Astrocyte (in vitro differentiated cells and primary cell): Measurements from ENCODE around the gene GAS2. TPM values are rescaled to one million over a fixed set of nuclear protein-coding genes. Genes with fewer than 3 reads are reported as not detected.

Experiments used
- DNase-seq: peaks from one replicate; pipeline ENCODE4 v3.0.0-alpha.2; 2010; ENCODE audit warnings: low read depth
- FAIRE-seq: peaks from 2 replicates; lab custom pipeline; 2011; peaks lifted over from hg19 to GRCh38; lab: Jason Lieb, UNC
- H2AFZ ChIP-seq: 2 replicates; pipeline ENCODE4 v1.6.0; 2012; ENCODE audit warnings: low read depth, low read length, inconsistent platforms
- H3K27ac ChIP-seq: 2 replicates; pipeline ENCODE4 v1.5.1; 2011; ENCODE audit warnings: low read depth, low read length, inconsistent platforms
- H3K27me3 ChIP-seq: 2 replicates; pipeline ENCODE4 v1.6.0; 2011; ENCODE audit warnings: low read length, inconsistent platforms; ENCODE audit not compliant: insufficient read depth
- H3K36me3 ChIP-seq: 2 replicates; pipeline ENCODE4 v1.5.1; 2011; ENCODE audit warnings: low read length, inconsistent platforms; ENCODE audit not compliant: insufficient read depth
- H3K4me1 ChIP-seq: 2 replicates; pipeline ENCODE4 v1.5.1; 2011; ENCODE audit warnings: low read length, inconsistent platforms; ENCODE audit not compliant: insufficient read depth
- H3K4me2 ChIP-seq: 2 replicates; pipeline ENCODE4 v1.6.0; 2012; ENCODE audit warnings: low read length, inconsistent platforms
- H3K4me3 ChIP-seq: 2 replicates; pipeline ENCODE4 v1.5.1; 2011; ENCODE audit warnings: low read depth, mild to moderate bottlenecking, low read length, inconsistent platforms; ENCODE audit not compliant: insufficient read depth
- H3K79me2 ChIP-seq: 2 replicates; pipeline ENCODE4 v1.6.0; 2012; ENCODE audit warnings: mild to moderate bottlenecking, low read length, inconsistent platforms; ENCODE audit not compliant: insufficient read depth
- H3K9ac ChIP-seq: 2 replicates; pipeline ENCODE4 v1.6.0; 2012; ENCODE audit warnings: mild to moderate bottlenecking, low read length, inconsistent platforms
- H3K9me3 ChIP-seq: 2 replicates; pipeline ENCODE4 v1.5.1; 2012; ENCODE audit warnings: low read depth, mild to moderate bottlenecking, low read length, inconsistent platforms; ENCODE audit not compliant: insufficient read depth
- H4K20me1 ChIP-seq: 2 replicates; pipeline ENCODE4 v1.6.0; 2012; ENCODE audit warnings: low read length, inconsistent platforms; ENCODE audit not compliant: insufficient read depth
- H3K27ac Mint-ChIP-seq: one replicate; pipeline ENCODE4 v1.8.0; 2021; ENCODE audit warnings: mild to moderate bottlenecking, mixed read lengths; ENCODE audit not compliant: unreplicated experiment
- H3K27me3 Mint-ChIP-seq: one replicate; pipeline ENCODE4 v1.8.0; 2021; ENCODE audit warnings: low read depth, mixed read lengths; ENCODE audit not compliant: unreplicated experiment
- H3K36me3 Mint-ChIP-seq: one replicate; pipeline ENCODE4 v1.8.0; 2021; ENCODE audit warnings: low read depth, mixed read lengths; ENCODE audit not compliant: unreplicated experiment
- H3K4me1 Mint-ChIP-seq: one replicate; pipeline ENCODE4 v1.8.0; 2021; ENCODE audit warnings: low read depth, mixed read lengths; ENCODE audit not compliant: unreplicated experiment
- H3K4me3 Mint-ChIP-seq: one replicate; pipeline ENCODE4 v1.8.0; 2021; ENCODE audit warnings: mild to moderate bottlenecking, moderate library complexity, mixed read lengths; ENCODE audit not compliant: unreplicated experiment
- H3K9me3 Mint-ChIP-seq: one replicate; pipeline ENCODE4 v1.8.0; 2021; ENCODE audit warnings: mild to moderate bottlenecking, mixed read lengths; ENCODE audit not compliant: unreplicated experiment
- EZH2 ChIP-seq: IDR thresholded peaks from 2 replicates; pipeline ENCODE4 v1.6.1; 2012; ENCODE audit warnings: mild to moderate bottlenecking, low read length, inconsistent platforms; ENCODE audit not compliant: insufficient read depth
- total RNA-seq: library from RNA; stranded (reverse); gene quantifications from 2 replicates; pipeline ENCODE4 v1.2.1, GENCODE V29; 2021
- TF ChIP-seq, protein P1 (sequence below): IDR thresholded peaks from 2 replicates; pipeline ENCODE4 v1.5.1; 2011; ENCODE audit warnings: low read depth, mild to moderate bottlenecking, inconsistent platforms, low read length, moderate library complexity; ENCODE audit not compliant: insufficient read depth

The GAS2 gene
- total RNA-seq, 1 donor from 2014 or later, result 1.5 TPM

DNA sequence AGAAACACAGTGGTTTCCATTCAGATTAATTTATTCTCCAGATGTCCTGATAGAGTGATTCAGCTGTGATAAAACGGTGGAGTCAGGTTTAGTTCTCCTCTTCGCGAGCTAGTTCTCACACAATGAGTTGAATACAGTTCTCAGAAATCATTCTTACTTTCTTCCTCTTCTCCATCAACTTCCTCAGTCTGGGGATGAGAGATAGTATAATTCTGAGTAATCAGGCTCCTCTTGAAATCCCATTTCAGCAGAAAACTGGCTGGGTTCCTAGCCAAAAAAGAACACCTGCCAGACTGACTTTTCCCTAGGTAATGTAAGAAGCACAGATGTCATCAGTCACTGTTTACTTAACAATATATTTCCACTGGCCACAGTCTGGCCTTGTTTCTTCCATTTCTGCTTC lies 86.5 kb downstream of the GAS2 start:
- H3K36me3 Mint-ChIP-seq, result no peaks in the 10 kb centered on the region
- no peaks in the 10 kb centered on the region for H3K79me2 ChIP-seq

DNA sequence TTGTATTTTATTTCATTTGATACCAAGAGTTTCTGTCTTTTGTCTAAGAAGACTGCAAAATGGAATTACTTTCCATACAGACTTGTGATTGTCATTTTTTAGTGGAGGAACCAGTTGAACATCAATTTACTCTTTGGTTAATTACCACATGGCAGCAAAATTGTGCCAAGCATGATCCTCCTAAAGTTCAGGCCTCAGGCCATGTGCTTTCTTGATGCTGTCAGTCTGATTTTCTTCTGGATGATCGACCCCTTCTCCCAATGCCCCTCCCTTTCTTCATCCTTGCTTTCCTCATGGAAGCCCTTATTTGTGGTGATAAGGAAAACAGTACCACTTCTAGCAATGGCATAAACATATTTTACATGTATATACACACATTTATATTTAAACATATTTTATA lies 87.0 kb downstream of the GAS2 start:
- H3K9me3 Mint-ChIP-seq, result no peaks in the 10 kb centered on the region
- Histone ChIP-seq H3K36me3 (no peaks in the 10 kb centered on the region), H3K9me3 (no peaks in the 10 kb centered on the region), H3K4me3 (no peak overlapping the region), H3K9ac (no peak overlapping the region), H4K20me1 (no peaks in the 10 kb centered on the region), H3K27ac (no peak overlapping the region), H3K79me2 (no peaks in the 10 kb centered on the region), H3K4me2 (no peak overlapping the region), H3K27me3 (no peaks in the 10 kb centered on the region), H2AFZ (no peak overlapping the region), H3K4me1 (no peaks in the 10 kb centered on the region)
- no peaks in the 10 kb centered on the region for H3K4me1 Mint-ChIP-seq
- no peak overlapping the region for H3K27ac Mint-ChIP-seq
- no peaks in the 10 kb centered on the region for H3K27me3 Mint-ChIP-seq
- FAIRE-seq (no peak), DNase-seq (no peak)
- H3K4me3 Mint-ChIP-seq, result no peak overlapping the region
- TF ChIP-seq EZH2, result no peak
- TF ChIP-seq, protein P1, sequence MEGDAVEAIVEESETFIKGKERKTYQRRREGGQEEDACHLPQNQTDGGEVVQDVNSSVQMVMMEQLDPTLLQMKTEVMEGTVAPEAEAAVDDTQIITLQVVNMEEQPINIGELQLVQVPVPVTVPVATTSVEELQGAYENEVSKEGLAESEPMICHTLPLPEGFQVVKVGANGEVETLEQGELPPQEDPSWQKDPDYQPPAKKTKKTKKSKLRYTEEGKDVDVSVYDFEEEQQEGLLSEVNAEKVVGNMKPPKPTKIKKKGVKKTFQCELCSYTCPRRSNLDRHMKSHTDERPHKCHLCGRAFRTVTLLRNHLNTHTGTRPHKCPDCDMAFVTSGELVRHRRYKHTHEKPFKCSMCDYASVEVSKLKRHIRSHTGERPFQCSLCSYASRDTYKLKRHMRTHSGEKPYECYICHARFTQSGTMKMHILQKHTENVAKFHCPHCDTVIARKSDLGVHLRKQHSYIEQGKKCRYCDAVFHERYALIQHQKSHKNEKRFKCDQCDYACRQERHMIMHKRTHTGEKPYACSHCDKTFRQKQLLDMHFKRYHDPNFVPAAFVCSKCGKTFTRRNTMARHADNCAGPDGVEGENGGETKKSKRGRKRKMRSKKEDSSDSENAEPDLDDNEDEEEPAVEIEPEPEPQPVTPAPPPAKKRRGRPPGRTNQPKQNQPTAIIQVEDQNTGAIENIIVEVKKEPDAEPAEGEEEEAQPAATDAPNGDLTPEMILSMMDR, result no peak
- H3K36me3 Mint-ChIP-seq, result no peaks in the 10 kb centered on the region

More for the DNA sequence above, 86.5 kb downstream of the GAS2 start:
- FAIRE-seq (no peak), DNase-seq (no peak)
- Histone ChIP-seq H3K4me3 (no peak overlapping the region), H3K9ac (no peak overlapping the region), H3K4me2 (no peak overlapping the region), H3K36me3 (no peaks in the 10 kb centered on the region), H3K4me1 (no peaks in the 10 kb centered on the region), H2AFZ (no peak overlapping the region), H4K20me1 (no peaks in the 10 kb centered on the region), H3K27me3 (no peaks in the 10 kb centered on the region), H3K27ac (no peak overlapping the region), H3K9me3 (no peaks in the 10 kb centered on the region)
- H3K4me3 Mint-ChIP-seq, result no peak overlapping the region
- no peak overlapping the region for H3K27ac Mint-ChIP-seq
- no peaks in the 10 kb centered on the region for H3K4me1 Mint-ChIP-seq
- TF ChIP-seq, protein P1, result no peak
- no peak for TF ChIP-seq EZH2
- H3K27me3 Mint-ChIP-seq, result no peaks in the 10 kb centered on the region
- no peaks in the 10 kb centered on the region for H3K9me3 Mint-ChIP-seq

DNA sequence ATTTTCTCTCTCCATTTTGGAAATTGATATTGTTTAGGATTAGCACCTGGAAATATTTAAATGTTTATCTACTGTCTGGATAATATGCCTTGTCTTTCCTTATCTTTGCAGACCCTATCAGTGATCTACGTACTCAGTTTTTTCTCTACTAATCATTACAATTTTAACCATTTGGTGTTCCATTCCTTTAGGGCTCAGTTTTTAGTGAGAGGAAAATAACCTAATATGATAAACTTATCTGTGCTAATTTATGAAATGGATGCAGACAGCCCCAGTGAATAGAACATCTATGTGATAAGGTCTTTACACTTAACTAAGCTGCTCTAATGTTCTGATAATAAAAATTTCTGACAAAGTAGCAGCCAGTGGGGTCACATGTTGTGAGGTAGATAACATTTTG lies 94.7 kb downstream of the GAS2 start:
- Histone ChIP-seq H3K27ac (no peak overlapping the region), H4K20me1 (no peaks in the 10 kb centered on the region), H3K36me3 (no peaks in the 10 kb centered on the region), H3K4me2 (no peak overlapping the region), H3K4me3 (no peak overlapping the region), H3K27me3 (no peaks in the 10 kb centered on the region), H3K79me2 (no peaks in the 10 kb centered on the region), H3K9ac (no peak overlapping the region), H3K9me3 (no peaks in the 10 kb centered on the region), H2AFZ (no peak overlapping the region), H3K4me1 (no peaks in the 10 kb centered on the region)
- Mint-ChIP-seq H3K4me3 (no peak overlapping the region), H3K4me1 (no peaks in the 10 kb centered on the region), H3K27ac (no peak overlapping the region), H3K9me3 (no peaks in the 10 kb centered on the region), H3K36me3 (no peaks in the 10 kb centered on the region), H3K27me3 (no peaks in the 10 kb centered on the region)
- DNase-seq (no peak), FAIRE-seq (no peak)
- no peak for TF ChIP-seq EZH2
- TF ChIP-seq, protein P1, result no peak
